Neuronal stem cell (in vitro differentiated cells): ENCODE measurements around the gene GADL1.

Experiments used
- DNase-seq: peaks from one replicate; pipeline ENCODE4 v3.0.0-alpha.2; 2013; ENCODE audit warnings: low spot score
- H2AFZ ChIP-seq: one replicate; pipeline ENCODE4 v1.6.1; 2013; ENCODE audit warnings: mild to moderate bottlenecking, low read length, inconsistent platforms
- H2AK5ac ChIP-seq: 2 replicates; pipeline ENCODE4 v1.6.1; 2013; ENCODE audit warnings: low read depth, mild to moderate bottlenecking, inconsistent platforms, low read length, moderate library complexity, mixed read lengths
- H2BK120ac ChIP-seq: 2 replicates; pipeline ENCODE4 v1.6.1; 2013; ENCODE audit warnings: low read depth, mild to moderate bottlenecking, inconsistent platforms, low read length, moderate library complexity, mixed read lengths
- H2BK12ac ChIP-seq: one replicate; pipeline ENCODE4 v1.6.1; 2013; ENCODE audit warnings: low read length, inconsistent platforms
- H2BK15ac ChIP-seq: 2 replicates; pipeline ENCODE4 v1.6.1; 2013; ENCODE audit warnings: mild to moderate bottlenecking, low read length, inconsistent platforms, mixed read lengths
- H2BK5ac ChIP-seq: one replicate; pipeline ENCODE4 v1.6.1; 2013; ENCODE audit warnings: inconsistent platforms, mild to moderate bottlenecking, low read length, moderate library complexity
- H3K14ac ChIP-seq: one replicate; pipeline ENCODE4 v1.6.1; 2013; ENCODE audit warnings: low read length, inconsistent platforms
- H3K18ac ChIP-seq: 2 replicates; pipeline ENCODE4 v1.6.1; 2013; ENCODE audit warnings: low read length, inconsistent platforms
- H3K23ac ChIP-seq: 2 replicates; pipeline ENCODE4 v1.6.1; 2013; ENCODE audit warnings: low read depth, mild to moderate bottlenecking, mixed read lengths, low read length, inconsistent platforms; ENCODE audit not compliant: poor library complexity
- H3K27ac ChIP-seq: replicated peaks from 3 replicates; pipeline ENCODE4 v1.5.1; 2013; ENCODE audit warnings: low read length, inconsistent platforms
- H3K27me3 ChIP-seq, 3 experiments: 2 replicates each; pipeline ENCODE4 v1.6.1; 2013; ENCODE audit warnings: low read length in 3 of 3, mild to moderate bottlenecking in 2 of 3, inconsistent platforms in 1 of 3, low read depth in 1 of 3, mixed read lengths in 1 of 3, moderate library complexity in 1 of 3; ENCODE audit not compliant: control insufficient read depth in 3 of 3, insufficient read depth in 3 of 3
- H3K36me3 ChIP-seq, 2 donors: replicated peaks in 1 of 2; 2 replicates each; pipeline ENCODE4 v1.6.1; 2013; ENCODE audit warnings: low read length in 2 of 2; ENCODE audit not compliant: control insufficient read depth in 2 of 2, insufficient read depth in 2 of 2
- H3K4ac ChIP-seq: 2 replicates; pipeline ENCODE4 v1.6.1; 2013; ENCODE audit warnings: inconsistent platforms, mild to moderate bottlenecking, low read length, moderate library complexity
- H3K4me1 ChIP-seq, 2 donors: 1 replicate in 1 of 2; 2 replicates in 1 of 2; pipeline ENCODE4 v1.6.1; 2013; ENCODE audit warnings: low read length in 2 of 2, low read depth in 1 of 2; ENCODE audit not compliant: control insufficient read depth in 2 of 2, insufficient read depth in 1 of 2
- H3K4me2 ChIP-seq: one replicate; pipeline ENCODE4 v1.6.1; 2013; ENCODE audit warnings: mild to moderate bottlenecking, low read length, inconsistent platforms; ENCODE audit not compliant: insufficient read depth, poor library complexity, severe bottlenecking
- H3K4me3 ChIP-seq, 2 donors: 2 replicates each; pipeline ENCODE4 v1.5.1; 2013; ENCODE audit warnings: low read length in 2 of 2, mild to moderate bottlenecking in 2 of 2, inconsistent platforms in 1 of 2, moderate library complexity in 1 of 2
- H3K79me1 ChIP-seq: one replicate; pipeline ENCODE4 v1.6.1; 2013; ENCODE audit warnings: low read depth, mild to moderate bottlenecking, inconsistent platforms, low read length, moderate library complexity
- H3K9ac ChIP-seq: one replicate; pipeline ENCODE4 v1.6.1; 2013; ENCODE audit warnings: mild to moderate bottlenecking, low read depth, low read length, inconsistent platforms; ENCODE audit not compliant: poor library complexity
- H3K9me3 ChIP-seq, 2 donors: replicated peaks in 1 of 2; 2 replicates each; pipeline versions ENCODE3 to v1.6.1; 2013; ENCODE audit warnings: low read length in 2 of 2, mild to moderate bottlenecking in 2 of 2, inconsistent platforms in 1 of 2, low read depth in 1 of 2, mixed read lengths in 1 of 2, moderate library complexity in 1 of 2; ENCODE audit not compliant: control insufficient read depth in 2 of 2, insufficient read depth in 1 of 2
- H4K8ac ChIP-seq: one replicate; pipeline ENCODE4 v1.6.1; 2013; ENCODE audit warnings: low read depth, mild to moderate bottlenecking, inconsistent platforms, low read length, moderate library complexity
- H4K91ac ChIP-seq: one replicate; pipeline ENCODE4 v1.6.1; 2013; ENCODE audit warnings: low read length, low read depth, mild to moderate bottlenecking, inconsistent platforms; ENCODE audit not compliant: poor library complexity
- WGBS, 2 donors: extraction: QIAGEN DNeasy Blood & Tissue Kit; methylation state at CpG; one replicate each; pipeline ENCODE4 v1.1.7; 2013; ENCODE audit warnings: missing lambda C conversion rate in 2 of 2, mixed read lengths in 1 of 2; ENCODE audit not compliant: insufficient read length in 2 of 2, insufficient replicate concordance in 1 of 2; ENCODE audit errors: extremely low coverage in 2 of 2; 5-methylcytosine and 5-hydroxymethylcytosine counted together

GADL1 gene

GRCh38 chr3:30872879-30873278 is 21.6 kb downstream of the GADL1 start:
- Histone ChIP-seq H3K9ac (no peak overlapping the region), H3K27me3 (no peaks in the 10 kb centered on the region), H3K4me1 (no peaks in the 10 kb centered on the region), H3K4me3 (no peak overlapping the region), H2BK5ac (no peak overlapping the region), H2BK15ac (no peak overlapping the region), H3K36me3 (no peaks in the 10 kb centered on the region), H3K14ac (no peak overlapping the region), H2AK5ac (no peak overlapping the region), H2AFZ (no peak overlapping the region), H4K8ac (no peak overlapping the region), H2BK12ac (no peak overlapping the region), H2BK120ac (no peak overlapping the region), H3K79me1 (no peaks in the 10 kb centered on the region), H3K27ac (no peak overlapping the region), H4K91ac (no peak overlapping the region), H3K4ac (no peak overlapping the region), H3K18ac (no peak overlapping the region), H3K9me3 (no peaks in the 10 kb centered on the region), H3K23ac (no peak overlapping the region), H3K4me2 (no peak overlapping the region)
- DNase-seq, result no peak

GRCh38 chr3:30871720-30872119 is 22.7 kb downstream of the GADL1 start:
- Histone ChIP-seq H3K14ac (no peak overlapping the region), H3K9me3 (no peaks in the 10 kb centered on the region), H2BK5ac (no peak overlapping the region), H3K4me1 (no peaks in the 10 kb centered on the region), H3K27me3 (no peaks in the 10 kb centered on the region), H3K4me2 (no peak overlapping the region), H3K79me1 (no peaks in the 10 kb centered on the region), H3K27ac (no peak overlapping the region), H3K4me3 (no peak overlapping the region), H4K8ac (no peak overlapping the region), H3K18ac (no peak overlapping the region), H3K36me3 (no peaks in the 10 kb centered on the region), H2BK12ac (no peak overlapping the region), H2BK120ac (no peak overlapping the region), H3K23ac (no peak overlapping the region), H2AK5ac (no peak overlapping the region), H2BK15ac (no peak overlapping the region), H3K9ac (no peak overlapping the region), H4K91ac (no peak overlapping the region), H3K4ac (no peak overlapping the region), H2AFZ (no peak overlapping the region)
- no peak for DNase-seq
- no CpG with 5 or more reads among the region's 2 CpGs for WGBS, 2 donors

GRCh38 chr3:30864836-30865235 is 29.6 kb downstream of the GADL1 start:
- H4K91ac ChIP-seq, result no peak overlapping the region

DNA sequence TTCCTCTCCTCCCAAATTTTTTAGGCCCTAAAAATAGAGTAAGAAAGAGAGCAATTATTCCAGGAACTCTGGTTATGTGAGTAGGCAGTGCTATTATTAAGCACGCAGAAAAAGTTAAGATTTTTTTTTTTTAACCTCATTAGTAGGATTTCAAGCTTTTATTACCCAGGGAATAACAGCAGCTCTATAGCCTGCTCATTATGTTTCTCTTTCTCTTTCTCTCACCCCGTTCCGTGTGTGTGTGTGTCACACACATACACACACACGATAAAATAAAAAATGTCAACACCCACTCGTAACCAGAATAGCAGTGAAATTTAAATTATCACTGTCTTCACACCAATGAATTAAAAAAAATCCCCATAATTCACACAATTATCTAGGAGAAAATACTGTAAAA is 30.3 kb downstream of the GADL1 start:
- H3K18ac ChIP-seq, result no peak overlapping the region
- no peak overlapping the region for H3K27ac ChIP-seq
- no peak overlapping the region for H3K4me3 ChIP-seq
- no peak overlapping the region for H2AFZ ChIP-seq
- H3K9ac ChIP-seq, result no peak overlapping the region
- no peak overlapping the region for H2BK120ac ChIP-seq
- H3K14ac ChIP-seq, result no peak overlapping the region
- H2BK5ac ChIP-seq, result no peak overlapping the region
- H2BK12ac ChIP-seq, result no peak overlapping the region
- no CpG with 5 or more reads among the region's 5 CpGs for WGBS, 2 donors
- no peaks in the 10 kb centered on the region for H3K36me3 ChIP-seq
- no peak overlapping the region for H3K23ac ChIP-seq
- H3K4me1 ChIP-seq, result peaks cover 0 to 1% of the 10 kb centered on the region in 2 donors
- no peak for DNase-seq
- H3K27me3 ChIP-seq, result peaks cover 0 to 6% (median 0%) of the 10 kb centered on the region in 3 experiments
- H2BK15ac ChIP-seq, result no peak overlapping the region
- H3K79me1 ChIP-seq, result no peaks in the 10 kb centered on the region
- no peak overlapping the region for H2AK5ac ChIP-seq
- H3K4ac ChIP-seq, result no peak overlapping the region
- H4K8ac ChIP-seq, result no peak overlapping the region
- no peak overlapping the region for H3K4me2 ChIP-seq
- no peak overlapping the region for H4K91ac ChIP-seq
- H3K9me3 ChIP-seq, result no peaks in the 10 kb centered on the region

More at GRCh38 chr3:30864836-30865235, 29.6 kb downstream of the GADL1 start:
- Histone ChIP-seq H3K79me1 (no peaks in the 10 kb centered on the region), H2BK5ac (no peak overlapping the region), H3K27ac (no peak overlapping the region), H2BK15ac (no peak overlapping the region), H3K4ac (no peak overlapping the region), H3K27me3 (peaks cover 0 to 6% (median 0%) of the 10 kb centered on the region in 3 experiments), H3K36me3 (no peaks in the 10 kb centered on the region), H3K4me2 (no peak overlapping the region), H3K23ac (no peak overlapping the region), H3K4me3 (no peak overlapping the region), H2AFZ (no peak overlapping the region), H4K8ac (no peak overlapping the region), H2BK120ac (no peak overlapping the region), H3K14ac (no peak overlapping the region), H3K9ac (no peak overlapping the region), H2AK5ac (no peak overlapping the region), H3K4me1 (peaks cover 0 to 1% of the 10 kb centered on the region in 2 donors), H2BK12ac (no peak overlapping the region), H3K18ac (no peak overlapping the region), H3K9me3 (no peaks in the 10 kb centered on the region)
- DNase-seq, result no peak
- WGBS, 2 donors, result no CpG with 5 or more reads among the region's 2 CpGs
